Transverse colon (tissue), 4 donors: ENCODE results near the gene ACP6. TPM values are rescaled to one million over a fixed set of nuclear protein-coding genes. Genes with fewer than 3 reads are reported as not detected.
A peak's percentile ranks its signal among the peaks of the same experiment; 100 is the strongest.

Experiments used
- DNase-seq: peaks from one replicate; pipeline ENCODE4 v3.0.0-alpha.2; 2019
- H3K27ac ChIP-seq, 4 donors: fragments of 200-600 bp; sonication (generic); 2 replicates each; pipeline ENCODE4 v1.5.1; 2016 to 2018; ENCODE audit warnings: inconsistent platforms in 4 of 4
- H3K27me3 ChIP-seq: fragments of 200-600 bp; sonication (generic); 2 replicates; pipeline ENCODE4 v1.5.1; 2017; ENCODE audit warnings: inconsistent platforms
- H3K36me3 ChIP-seq, 4 donors: fragments of 200-600 bp; sonication (generic); 2 replicates each; pipeline ENCODE4 v1.5.1; 2017 to 2019; ENCODE audit warnings: inconsistent platforms in 4 of 4
- H3K4me1 ChIP-seq, 4 donors: fragments of 200-600 bp; sonication (generic); 2 replicates each; pipeline ENCODE4 v1.5.1; 2017 to 2020; ENCODE audit warnings: inconsistent platforms in 4 of 4
- H3K4me3 ChIP-seq, 4 donors: fragments of 200-600 bp; sonication (generic); 1 replicate in 1 of 4; 2 replicates in 3 of 4; pipeline versions ENCODE4 v1.5.1 to v1.6.1; 2017 to 2019; ENCODE audit warnings: inconsistent platforms in 4 of 4
- H3K9me3 ChIP-seq, 2 donors: fragments of 200-600 bp; sonication (generic); 2 replicates each; pipeline ENCODE4 v1.5.1; 2017 to 2019; ENCODE audit warnings: inconsistent platforms in 2 of 2
- EP300 ChIP-seq: sonication (generic); formaldehyde crosslinking; IDR thresholded peaks from one replicate; pipeline ENCODE4 v1.6.1; 2017; ENCODE audit warnings: antibody characterized with exemption, low read depth
- POLR2A ChIP-seq: fragments of 450-650 bp; IDR thresholded peaks from one replicate; pipeline ENCODE4 v1.6.1; 2016; ENCODE audit warnings: antibody characterized with exemption, mild to moderate bottlenecking, moderate library complexity
- POLR2AphosphoS5 ChIP-seq, 3 donors: sonication (generic); formaldehyde crosslinking; IDR thresholded peaks; one replicate each; pipeline ENCODE4 v1.6.1; 2016; ENCODE audit warnings: antibody characterized with exemption in 3 of 3
- WGBS, 2 donors: methylation state at CpG; one replicate each; pipeline ENCODE4 v1.1.5; 2018; ENCODE audit warnings: low coverage in 1 of 2; 5-methylcytosine and 5-hydroxymethylcytosine counted together
- in situ Hi-C, 4 donors: fragments of 200-750 bp; cut with MboI; loops; one replicate each; pipeline versions ENCODE4 v1.15.0 to v1.15.1; 2017; ENCODE audit warnings: low sequenced_read_pairs in 3 of 4, low pct_ligation_motif_present in 1 of 4, low pct_unique_long_range_greater_than_20kb in 1 of 4
- intact Hi-C: fragments of 100-400 bp; cut with DNase I; formaldehyde crosslinking; loops from one replicate; pipeline ENCODE4 v1.15.1; 2023; ENCODE audit warnings: low total_unique reads
- total RNA-seq, 4 donors: library from RNA; depleted of rRNA; stranded (reverse); fragments of >200 nt; gene quantifications; one replicate each; pipeline ENCODE4 v1.1.0, GENCODE V29; 2016
- TF ChIP-seq, protein P1 (sequence below), 5 experiments: fragments of 200-600 bp in 3 of 5; fragments of 450-650 bp in 2 of 5; sonication (generic) in 3 of 5; IDR thresholded peaks; 1 replicate in 2 of 5; 2 replicates in 3 of 5; pipeline ENCODE4 v1.5.1; 2016 to 2017; ENCODE audit warnings: antibody characterized with exemption in 5 of 5, inconsistent platforms in 3 of 5, mild to moderate bottlenecking in 2 of 5, moderate library complexity in 1 of 5

ACP6 gene
- total RNA-seq, result 10 to 100 TPM in 3 of 4 donors, 1 to 10 TPM in 1; 7.5 to 25.7 (median 19.9) TPM

DNA sequence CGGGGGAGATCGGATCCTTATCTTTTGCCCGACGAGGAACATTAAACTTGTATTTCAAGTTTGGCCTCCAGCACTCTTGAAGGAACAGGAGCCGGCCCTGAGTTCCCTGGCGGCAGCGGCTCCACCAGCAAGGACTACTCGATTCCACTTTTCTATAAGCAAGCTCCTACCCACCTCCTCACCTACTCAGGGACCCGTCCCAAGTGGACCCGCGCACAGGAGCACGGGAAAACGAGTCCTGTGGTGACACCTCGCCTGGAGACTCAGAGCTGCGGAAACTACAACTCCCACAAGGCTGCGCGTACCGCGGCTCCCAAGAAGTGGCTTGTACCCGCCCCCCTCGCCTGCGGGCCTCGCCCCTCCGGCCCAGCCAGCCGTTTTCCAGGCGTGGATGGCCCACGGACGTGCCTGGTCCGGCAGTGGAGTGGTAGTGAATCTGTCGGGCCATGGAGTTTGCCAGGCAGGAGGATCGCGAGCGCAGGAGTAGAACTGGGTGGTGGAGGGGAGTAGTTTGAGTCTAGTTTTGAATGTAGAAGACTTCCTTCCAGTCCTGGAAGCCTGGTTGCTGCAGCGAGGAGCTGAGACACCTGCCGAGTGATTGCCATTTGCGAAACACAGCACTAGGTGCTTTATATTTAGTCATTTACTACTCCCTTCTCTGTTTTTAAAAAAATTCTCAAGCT is at the start of gene ACP6:
ACP6 (minus strand) TSS at position 206 of the 683 bp plus-strand sequence. CDS start 476 bp downstream, outside the sequence.
- in situ Hi-C loops (no loop called here), intact Hi-C loops (no loop called here)
- Histone ChIP-seq H3K36me3 (no peaks in the 10 kb centered on the region), H3K4me1 (peaks cover 4 to 10% (median 9%) of the 10 kb centered on the region in 4 donors), H3K27ac (peak within 1 kb of the TSS; percentile 81 to 93 (median 89)), H3K9me3 (no peaks in the 10 kb centered on the region), H3K4me3 (peak within 1 kb of the TSS; percentile 64 to 92 (median 78)), H3K27me3 (no peaks in the 10 kb centered on the region)
- DNase-seq, result peak; percentile 96
- TF ChIP-seq POLR2A, result peak; percentile 66
- TF ChIP-seq POLR2AphosphoS5 (IDR thresholded peaks at IDR 0.05), result peak; percentile 80 to 90 (median 81)
- TF ChIP-seq, protein P1, sequence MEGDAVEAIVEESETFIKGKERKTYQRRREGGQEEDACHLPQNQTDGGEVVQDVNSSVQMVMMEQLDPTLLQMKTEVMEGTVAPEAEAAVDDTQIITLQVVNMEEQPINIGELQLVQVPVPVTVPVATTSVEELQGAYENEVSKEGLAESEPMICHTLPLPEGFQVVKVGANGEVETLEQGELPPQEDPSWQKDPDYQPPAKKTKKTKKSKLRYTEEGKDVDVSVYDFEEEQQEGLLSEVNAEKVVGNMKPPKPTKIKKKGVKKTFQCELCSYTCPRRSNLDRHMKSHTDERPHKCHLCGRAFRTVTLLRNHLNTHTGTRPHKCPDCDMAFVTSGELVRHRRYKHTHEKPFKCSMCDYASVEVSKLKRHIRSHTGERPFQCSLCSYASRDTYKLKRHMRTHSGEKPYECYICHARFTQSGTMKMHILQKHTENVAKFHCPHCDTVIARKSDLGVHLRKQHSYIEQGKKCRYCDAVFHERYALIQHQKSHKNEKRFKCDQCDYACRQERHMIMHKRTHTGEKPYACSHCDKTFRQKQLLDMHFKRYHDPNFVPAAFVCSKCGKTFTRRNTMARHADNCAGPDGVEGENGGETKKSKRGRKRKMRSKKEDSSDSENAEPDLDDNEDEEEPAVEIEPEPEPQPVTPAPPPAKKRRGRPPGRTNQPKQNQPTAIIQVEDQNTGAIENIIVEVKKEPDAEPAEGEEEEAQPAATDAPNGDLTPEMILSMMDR (IDR thresholded peaks at IDR 0.05), result no peak
- 2% methylated on average over 36 of the region's 36 CpGs; no CpG with 5 or more reads in 1 of the 2 donors for WGBS, 2 donors

GRCh38 chr1:147719711-147720225 is 49.4 kb upstream of the ACP6 start:
- 76 to 82% methylated on average over 7 of the region's 7 CpGs for WGBS, 2 donors
- Histone ChIP-seq H3K36me3 (no peaks in the 10 kb centered on the region), H3K4me3 (no peak overlapping the region), H3K27me3 (no peaks in the 10 kb centered on the region), H3K9me3 (no peaks in the 10 kb centered on the region), H3K27ac (peak overlapping the region in 1 of 4 donors; percentile 1), H3K4me1 (peaks cover 0 to 6% (median 3%) of the 10 kb centered on the region in 4 donors)
- intact Hi-C loops (no loop called here), in situ Hi-C loops (loop anchor here in 2 of 4 donors (25.0 kb wide), 1 partner anchor 168 kb away; no protein-coding TSS in a partner anchor)
- no peak for DNase-seq
- TF ChIP-seq POLR2A, result no peak
- TF ChIP-seq, protein P1 (IDR thresholded peaks at IDR 0.05), result no peak
- TF ChIP-seq EP300, result no peak
- TF ChIP-seq POLR2AphosphoS5 (IDR thresholded peaks at IDR 0.05), result no peak

- peaks cover 0 to 6% (median 3%) of the 10 kb centered on the region in 4 donors for H3K4me1 ChIP-seq
- TF ChIP-seq POLR2A, result no peak
- no peak for TF ChIP-seq POLR2AphosphoS5 (IDR thresholded peaks at IDR 0.05)
- TF ChIP-seq EP300, result no peak
- TF ChIP-seq, protein P1 (IDR thresholded peaks at IDR 0.05), result no peak
- no peaks in the 10 kb centered on the region for H3K27me3 ChIP-seq
- H3K36me3 ChIP-seq, result no peaks in the 10 kb centered on the region
- H3K9me3 ChIP-seq, result no peaks in the 10 kb centered on the region
- H3K4me3 ChIP-seq, result no peak overlapping the region
- 83% methylated on average over 4 to 7 of the region's 7 CpGs for WGBS, 2 donors
- peak; percentile 16 for DNase-seq
- H3K27ac ChIP-seq, result peak overlapping the region in 2 of 4 donors; percentile 1 to 11
- in situ Hi-C loops (loop anchor here in 2 of 4 donors (25.0 kb wide), 1 partner anchor 168 kb away; no protein-coding TSS in a partner anchor), intact Hi-C loops (no loop called here)
These were observed 48.8 kb upstream of the ACP6 start for GRCh38 chr1:147719029-147719698.

GRCh38 chr1:147717706-147718097 is 47.4 kb upstream of the ACP6 start:
- peak overlapping the region; percentile 58 to 73 (median 64) for H3K27ac ChIP-seq
- in situ Hi-C loops, result loop anchor here in 2 of 4 donors (25.0 kb wide), 1 partner anchor 170 kb away; no protein-coding TSS in a partner anchor

More at GRCh38 chr1:147717706-147718097, 47.4 kb upstream of the ACP6 start:
- 40% methylated on average over 4 of the region's 4 CpGs; no CpG with 5 or more reads in 1 of the 2 donors for WGBS, 2 donors
- Histone ChIP-seq H3K36me3 (no peaks in the 10 kb centered on the region), H3K27me3 (peaks cover 2% of the 10 kb centered on the region), H3K9me3 (no peaks in the 10 kb centered on the region), H3K4me3 (no peak overlapping the region), H3K4me1 (peaks cover 0 to 6% (median 1%) of the 10 kb centered on the region in 4 donors)
- DNase-seq, result peak; percentile 49
- TF ChIP-seq POLR2AphosphoS5 (IDR thresholded peaks at IDR 0.05) (no peak), EP300 (no peak), POLR2A (no peak)
- TF ChIP-seq, protein P1 (IDR thresholded peaks at IDR 0.05), result no peak
- intact Hi-C loops, result no loop called here
